ENCODE measurements around the gene RUBCN.
"Not testable (repeated sequence)": the region's sequence is repeated elsewhere in the genome, so short reads cannot be mapped to it uniquely, and the experiment has no call there.

RUBCN gene

GRCh38 chr3:197734667-197735318, 1.9 kb downstream of the RUBCN start:
- DNase-seq (ENCODE audit: low read depth), result no peak

GRCh38 chr3:197733042-197733441, 3.7 kb downstream of the RUBCN start:
- no peak for DNase-seq (ENCODE audit: low read depth)

GRCh38 chr3:197731483-197731882, 5.2 kb downstream of the RUBCN start:
- not testable (repeated sequence) for DNase-seq (ENCODE audit: low read depth)

- DNase-seq (ENCODE audit: low read depth), result not testable (repeated sequence)
Observed at GRCh38 chr3:197730770-197731169, 5.9 kb downstream of the RUBCN start.

- no peak for DNase-seq (ENCODE audit: low read depth)
Observed at GRCh38 chr3:197730200-197730599, 6.5 kb downstream of the RUBCN start.

GRCh38 chr3:197728487-197728886, 8.2 kb downstream of the RUBCN start:
- no peak for DNase-seq (ENCODE audit: low read depth)

GRCh38 chr3:197727878-197728277, 8.8 kb downstream of the RUBCN start:
- not testable (repeated sequence) for DNase-seq (ENCODE audit: low read depth)

- DNase-seq (ENCODE audit: low read depth), result no peak
Observed at GRCh38 chr3:197722734-197723133, 14.0 kb downstream of the RUBCN start.

- DNase-seq (ENCODE audit: low read depth), result no peak
Observed at GRCh38 chr3:197720694-197721093, 16.0 kb downstream of the RUBCN start.

- no peak for DNase-seq (ENCODE audit: low read depth)
Observed at GRCh38 chr3:197718891-197719290, 17.8 kb downstream of the RUBCN start.

GRCh38 chr3:197714251-197714650, 22.5 kb downstream of the RUBCN start:
- no peak for DNase-seq (ENCODE audit: low read depth)

- no peak for DNase-seq (ENCODE audit: low read depth)
Observed at GRCh38 chr3:197713477-197713822, 23.3 kb downstream of the RUBCN start.

GRCh38 chr3:197711973-197712707, 24.6 kb downstream of the RUBCN start:
- DNase-seq (ENCODE audit: low read depth), result peak; percentile 79

- DNase-seq (ENCODE audit: low read depth), result not testable (repeated sequence)
Observed at GRCh38 chr3:197710965-197711364, 25.7 kb downstream of the RUBCN start.

- DNase-seq (ENCODE audit: low read depth), result no peak
Observed at GRCh38 chr3:197709135-197709534, 27.6 kb downstream of the RUBCN start.

- DNase-seq (ENCODE audit: low read depth), result no peak
Observed at GRCh38 chr3:197706658-197707057, 30.0 kb downstream of the RUBCN start.

- no peak for DNase-seq (ENCODE audit: low read depth)
Observed at GRCh38 chr3:197701841-197702240, 34.9 kb downstream of the RUBCN start.

GRCh38 chr3:197700095-197700494, 36.6 kb downstream of the RUBCN start:
- no peak for DNase-seq (ENCODE audit: low read depth)

GRCh38 chr3:197697355-197697754, 39.3 kb downstream of the RUBCN start:
- no peak for DNase-seq (ENCODE audit: low read depth)

GRCh38 chr3:197694251-197694650, 42.5 kb downstream of the RUBCN start:
- no peak for DNase-seq (ENCODE audit: low read depth)

- DNase-seq (ENCODE audit: low read depth), result no peak
Observed at GRCh38 chr3:197692641-197693040, 44.1 kb downstream of the RUBCN start.

- no peak for DNase-seq (ENCODE audit: low read depth)
Observed at GRCh38 chr3:197690754-197691153, 46.0 kb downstream of the RUBCN start.

GRCh38 chr3:197687570-197687969, 49.1 kb downstream of the RUBCN start:
- DNase-seq (ENCODE audit: low read depth), result no peak

- no peak for DNase-seq (ENCODE audit: low read depth)
Observed at GRCh38 chr3:197686899-197687298, 49.8 kb downstream of the RUBCN start.
